ENCODE data around the gene DRD4. TPM values are rescaled to one million over a fixed set of nuclear protein-coding genes. Genes with fewer than 3 reads are reported as not detected.
A peak's percentile ranks its signal among the peaks of the same experiment; 100 is the strongest.
"Not testable (repeated sequence)": the region's sequence is repeated elsewhere in the genome, so short reads cannot be mapped to it uniquely, and the experiment has no call there.

The DRD4 gene
- total RNA-seq, 1 donor from 2014 or later: 0.33 TPM

GRCh38 chr11:641806-642370 is 4.8 kb downstream of the DRD4 start:
- no peak for DNase-seq (ENCODE audit: low spot score)
- H3K36me3 Mint-ChIP-seq (ENCODE audit: low read depth, unreplicated experiment): peaks cover 4% of the 10 kb centered on the region
- TF ChIP-seq CTCF (IDR thresholded peaks at IDR 0.05; ENCODE audit: unreplicated experiment): no peak
- H3K27me3 Mint-ChIP-seq (ENCODE audit: unreplicated experiment): peaks cover 28% of the 10 kb centered on the region
- H3K9me3 Mint-ChIP-seq (ENCODE audit: unreplicated experiment): no peaks in the 10 kb centered on the region
- no peak overlapping the region for H3K4me3 Mint-ChIP-seq (ENCODE audit: unreplicated experiment)
- H3K4me1 Mint-ChIP-seq (ENCODE audit: unreplicated experiment): peaks cover 6% of the 10 kb centered on the region
- no peak overlapping the region for H3K27ac Mint-ChIP-seq (ENCODE audit: unreplicated experiment)

- peaks cover 6% of the 10 kb centered on the region for H3K4me1 Mint-ChIP-seq (ENCODE audit: unreplicated experiment)
- H3K4me3 Mint-ChIP-seq (ENCODE audit: unreplicated experiment): no peak overlapping the region
- no peaks in the 10 kb centered on the region for H3K9me3 Mint-ChIP-seq (ENCODE audit: unreplicated experiment)
- H3K27ac Mint-ChIP-seq (ENCODE audit: unreplicated experiment): no peak overlapping the region
- no peak for TF ChIP-seq CTCF (IDR thresholded peaks at IDR 0.05; ENCODE audit: unreplicated experiment)
- H3K27me3 Mint-ChIP-seq (ENCODE audit: unreplicated experiment): peaks cover 21% of the 10 kb centered on the region
- DNase-seq (ENCODE audit: low spot score): no peak
- H3K36me3 Mint-ChIP-seq (ENCODE audit: low read depth, unreplicated experiment): peaks cover 4% of the 10 kb centered on the region
These were observed 6.3 kb downstream of the DRD4 start for GRCh38 chr11:643366-643765.

DNA sequence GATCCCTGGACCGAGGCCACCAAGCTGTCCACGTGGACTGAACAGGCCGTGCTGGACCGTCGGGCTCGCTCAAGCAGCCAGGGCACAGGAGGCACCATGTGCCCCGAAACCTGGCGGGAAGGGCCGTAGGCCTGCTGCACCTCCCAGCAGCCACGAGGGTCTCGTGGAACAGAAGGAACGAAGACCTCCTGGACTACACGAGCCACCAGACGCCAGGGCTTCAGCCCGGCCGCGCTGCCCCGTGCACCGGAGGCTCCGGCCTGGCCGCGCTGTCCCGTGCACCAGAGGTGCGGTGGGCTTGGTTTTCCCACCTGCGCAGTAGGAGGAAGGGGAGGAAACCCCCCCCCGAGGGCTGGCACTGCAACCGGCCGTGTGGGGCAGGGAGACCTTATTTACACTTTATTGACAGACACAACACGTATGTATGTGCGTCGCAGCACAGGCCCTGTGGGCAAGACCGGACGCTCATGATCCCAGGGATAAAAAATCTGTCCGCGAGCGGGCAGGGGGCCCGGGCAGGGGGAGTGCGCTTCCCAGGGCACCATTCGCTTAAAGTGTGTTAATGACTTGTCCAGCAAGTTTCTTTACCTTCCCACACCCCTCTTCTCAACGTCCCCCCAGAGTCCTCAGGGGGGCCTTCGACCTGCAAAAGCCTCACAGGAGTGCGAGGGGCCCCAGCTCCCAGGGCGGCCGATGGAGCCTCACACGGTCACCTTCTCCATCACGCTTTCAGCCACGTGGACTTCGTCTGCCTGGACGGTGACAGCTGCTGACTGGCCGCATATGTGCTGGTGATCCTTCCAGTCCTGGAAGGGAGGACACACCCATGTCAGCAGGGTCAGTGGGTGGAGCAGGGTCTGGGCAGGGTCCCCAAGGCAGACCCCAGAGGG is 7.0 kb downstream of the DRD4 start:
- H3K27ac Mint-ChIP-seq (ENCODE audit: unreplicated experiment): no peak overlapping the region
- TF ChIP-seq CTCF (IDR thresholded peaks at IDR 0.05; ENCODE audit: unreplicated experiment): no peak
- H3K4me3 Mint-ChIP-seq (ENCODE audit: unreplicated experiment): no peak overlapping the region
- H3K4me1 Mint-ChIP-seq (ENCODE audit: unreplicated experiment): peaks cover 6% of the 10 kb centered on the region
- H3K27me3 Mint-ChIP-seq (ENCODE audit: unreplicated experiment): peaks cover 14% of the 10 kb centered on the region
- no peaks in the 10 kb centered on the region for H3K9me3 Mint-ChIP-seq (ENCODE audit: unreplicated experiment)
- no peak for DNase-seq (ENCODE audit: low spot score)
- H3K36me3 Mint-ChIP-seq (ENCODE audit: low read depth, unreplicated experiment): peaks cover 7% of the 10 kb centered on the region

DNA sequence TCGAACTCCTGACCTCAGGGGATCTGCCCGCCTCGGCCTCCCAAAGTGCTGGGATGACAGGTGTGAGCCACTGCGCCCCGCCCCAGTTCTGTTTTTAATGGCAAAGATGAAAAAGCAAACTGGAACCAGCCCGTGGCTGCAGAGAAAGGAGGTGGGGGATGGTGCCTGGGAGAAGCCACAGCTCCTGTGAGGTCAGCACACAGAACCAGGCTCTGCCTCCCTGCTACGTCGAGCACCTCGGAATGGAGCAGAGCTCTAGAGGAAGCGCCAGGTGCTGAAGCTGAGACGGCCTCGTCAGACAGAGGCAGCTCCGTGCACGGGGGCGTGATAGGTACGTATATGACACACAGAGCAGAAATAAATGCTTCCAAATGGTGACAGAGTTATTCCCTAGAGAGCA is 8.5 kb downstream of the DRD4 start:
- peaks cover 15% of the 10 kb centered on the region for H3K27me3 Mint-ChIP-seq (ENCODE audit: unreplicated experiment)
- DNase-seq (ENCODE audit: low spot score): no peak
- no peak overlapping the region for H3K27ac Mint-ChIP-seq (ENCODE audit: unreplicated experiment)
- TF ChIP-seq CTCF (IDR thresholded peaks at IDR 0.05; ENCODE audit: unreplicated experiment): no peak
- no peaks in the 10 kb centered on the region for H3K9me3 Mint-ChIP-seq (ENCODE audit: unreplicated experiment)
- no peak overlapping the region for H3K4me3 Mint-ChIP-seq (ENCODE audit: unreplicated experiment)
- peaks cover 3% of the 10 kb centered on the region for H3K4me1 Mint-ChIP-seq (ENCODE audit: unreplicated experiment)
- H3K36me3 Mint-ChIP-seq (ENCODE audit: low read depth, unreplicated experiment): peaks cover 7% of the 10 kb centered on the region

DNA sequence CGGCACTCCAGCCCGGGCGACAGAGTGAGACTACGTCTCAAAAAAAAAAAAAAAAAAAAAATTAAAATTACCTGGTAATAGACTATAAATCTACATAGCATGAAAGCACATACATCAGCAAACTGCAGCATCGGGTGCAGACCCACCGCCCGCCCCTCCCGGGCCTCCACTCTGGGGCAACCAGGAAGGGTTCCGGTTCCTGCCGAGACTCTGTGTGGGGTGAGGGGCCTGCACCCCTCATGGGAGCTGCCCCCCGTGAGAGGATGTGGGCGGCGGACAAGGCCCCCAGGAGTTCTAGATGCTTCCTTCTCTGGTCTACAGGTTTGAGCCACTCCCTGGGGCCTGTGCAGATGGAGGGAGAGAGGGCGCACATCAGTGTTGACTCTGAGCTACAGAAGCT is 9.1 kb downstream of the DRD4 start:
- H3K36me3 Mint-ChIP-seq (ENCODE audit: low read depth, unreplicated experiment): peaks cover 8% of the 10 kb centered on the region
- H3K27ac Mint-ChIP-seq (ENCODE audit: unreplicated experiment): no peak overlapping the region
- no peak for DNase-seq (ENCODE audit: low spot score)
- H3K9me3 Mint-ChIP-seq (ENCODE audit: unreplicated experiment): no peaks in the 10 kb centered on the region
- TF ChIP-seq CTCF (IDR thresholded peaks at IDR 0.05; ENCODE audit: unreplicated experiment): no peak
- peaks cover 15% of the 10 kb centered on the region for H3K27me3 Mint-ChIP-seq (ENCODE audit: unreplicated experiment)
- peaks cover 3% of the 10 kb centered on the region for H3K4me1 Mint-ChIP-seq (ENCODE audit: unreplicated experiment)
- H3K4me3 Mint-ChIP-seq (ENCODE audit: unreplicated experiment): no peak overlapping the region

- not testable (repeated sequence) for DNase-seq (ENCODE audit: low spot score); H3K4me1 Mint-ChIP-seq (ENCODE audit: unreplicated experiment); H3K27ac Mint-ChIP-seq (ENCODE audit: unreplicated experiment); H3K9me3 Mint-ChIP-seq (ENCODE audit: unreplicated experiment)
- Mint-ChIP-seq H3K36me3 (ENCODE audit: low read depth, unreplicated experiment) (peaks cover 13% of the 10 kb centered on the region), H3K27me3 (ENCODE audit: unreplicated experiment) (peaks cover 14% of the 10 kb centered on the region), H3K4me3 (ENCODE audit: unreplicated experiment) (peak overlapping the region; percentile 35)
These were observed 10.6 kb downstream of the DRD4 start for GRCh38 chr11:647672-648158.

Data from endothelial cell (in vitro differentiated cells).